ENCODE measurements around the gene KCNC1. TPM values are rescaled to one million over a fixed set of nuclear protein-coding genes. Genes with fewer than 3 reads are reported as not detected.

Gene KCNC1
- total RNA-seq, 2 donors from 2014 or later, result 0.19 to 0.37 TPM

- no peaks in the 10 kb centered on the region for H3K27me3 ChIP-seq
- no peak overlapping the region for H3K4me3 ChIP-seq
- no peak overlapping the region for H3K9ac ChIP-seq (ENCODE audit: low read depth in 2 of 2, low read length in 2 of 2)
- peaks cover 8% of the 10 kb centered on the region for H3K4me1 ChIP-seq
- no peak for DNase-seq
- H3K27ac ChIP-seq, result no peak overlapping the region
- H3K36me3 ChIP-seq, result no peaks in the 10 kb centered on the region
- intact Hi-C loops (cut with DNase I), result no loop called here
- TF ChIP-seq CTCF (IDR thresholded peaks at IDR 0.05), result no peak
- H3K9me3 ChIP-seq, result no peaks in the 10 kb centered on the region
Measured at GRCh38 chr11:17774232-17775034, 39.9 kb downstream of the KCNC1 start.

- intact Hi-C loops (cut with DNase I), result no loop called here
- peaks cover 6% of the 10 kb centered on the region for H3K4me1 ChIP-seq
- TF ChIP-seq CTCF (IDR thresholded peaks at IDR 0.05), result no peak
Measured at GRCh38 chr11:17775035-17775348, 40.4 kb downstream of the KCNC1 start.

GRCh38 chr11:17775507-17776211 lies 41.1 kb downstream of the KCNC1 start:
- intact Hi-C loops (cut with DNase I), result no loop called here
- Histone ChIP-seq H3K4me3 (no peak overlapping the region), H3K27ac (no peak overlapping the region), H3K9ac (ENCODE audit: low read depth in 2 of 2, low read length in 2 of 2) (no peak overlapping the region), H3K9me3 (no peaks in the 10 kb centered on the region), H3K4me1 (no peaks in the 10 kb centered on the region), H3K36me3 (no peaks in the 10 kb centered on the region), H3K27me3 (no peaks in the 10 kb centered on the region)
- no peak for TF ChIP-seq CTCF (IDR thresholded peaks at IDR 0.05)
- DNase-seq, result no peak

More at GRCh38 chr11:17775035-17775348, 40.4 kb downstream of the KCNC1 start:
- no peak overlapping the region for H3K27ac ChIP-seq
- H3K9me3 ChIP-seq, result no peaks in the 10 kb centered on the region
- no peaks in the 10 kb centered on the region for H3K36me3 ChIP-seq
- no peak overlapping the region for H3K9ac ChIP-seq (ENCODE audit: low read depth in 2 of 2, low read length in 2 of 2)
- no peaks in the 10 kb centered on the region for H3K27me3 ChIP-seq
- no peak for DNase-seq
- H3K4me3 ChIP-seq, result no peak overlapping the region

GRCh38 chr11:17776212-17776875 lies 41.8 kb downstream of the KCNC1 start:
- Histone ChIP-seq H3K9me3 (no peaks in the 10 kb centered on the region), H3K27me3 (no peaks in the 10 kb centered on the region), H3K4me3 (no peak overlapping the region), H3K9ac (ENCODE audit: low read depth in 2 of 2, low read length in 2 of 2) (no peak overlapping the region), H3K4me1 (no peaks in the 10 kb centered on the region), H3K36me3 (no peaks in the 10 kb centered on the region), H3K27ac (no peak overlapping the region)
- intact Hi-C loops (cut with DNase I), result no loop called here
- TF ChIP-seq CTCF (IDR thresholded peaks at IDR 0.05), result no peak
- no peak for DNase-seq

GRCh38 chr11:17777086-17777737 lies 42.6 kb downstream of the KCNC1 start:
- Histone ChIP-seq H3K9me3 (no peaks in the 10 kb centered on the region), H3K27ac (no peak overlapping the region), H3K9ac (ENCODE audit: low read depth in 2 of 2, low read length in 2 of 2) (no peak overlapping the region), H3K27me3 (no peaks in the 10 kb centered on the region), H3K4me1 (no peaks in the 10 kb centered on the region), H3K4me3 (no peak overlapping the region), H3K36me3 (no peaks in the 10 kb centered on the region)
- intact Hi-C loops (cut with DNase I), result no loop called here
- no peak for TF ChIP-seq CTCF (IDR thresholded peaks at IDR 0.05)
- DNase-seq, result no peak
